Cortex of kidney (tissue), 1 donor: Measurements from ENCODE around the gene CTBP2.

Source experiments
- DNase-seq: peaks from one replicate; lab custom pipeline; 2025; lab: John Stamatoyannopoulos, UW

Gene CTBP2

DNA sequence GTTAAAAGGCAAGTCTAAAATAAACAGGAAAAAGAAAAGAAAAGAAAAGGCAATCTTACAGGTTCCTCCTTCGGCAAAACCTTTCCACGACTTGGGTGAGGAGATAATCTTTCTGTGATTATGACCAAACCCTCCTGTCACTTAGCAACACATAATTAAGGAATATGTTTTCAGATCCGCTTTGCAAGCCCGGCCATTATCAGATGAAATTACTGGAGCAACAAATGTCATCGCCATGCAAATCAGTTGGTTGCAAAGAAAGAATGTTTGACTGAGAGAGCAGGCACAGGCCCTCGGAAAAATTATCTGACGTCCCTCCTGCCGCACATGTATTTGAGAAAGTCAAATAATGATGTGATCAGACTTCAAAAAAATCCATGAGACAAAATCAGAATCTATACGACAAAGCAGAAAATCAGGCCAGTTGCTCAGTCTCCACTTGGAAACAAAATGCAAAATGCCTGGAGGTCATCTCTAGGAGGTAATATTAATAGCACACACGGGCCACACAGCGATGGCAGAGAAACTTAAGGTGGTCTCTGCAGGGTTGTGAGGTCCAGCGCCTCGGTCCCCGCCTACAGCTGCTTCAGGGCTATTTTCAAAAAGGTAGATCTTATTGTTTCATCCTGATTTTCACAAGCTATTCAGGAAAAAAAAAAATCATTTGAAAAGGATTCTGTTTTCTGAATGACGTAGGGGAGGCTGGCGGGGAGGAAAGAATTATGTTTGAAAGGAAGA lies 135.7 kb downstream of the CTBP2 start:
- no peak for DNase-seq

DNA sequence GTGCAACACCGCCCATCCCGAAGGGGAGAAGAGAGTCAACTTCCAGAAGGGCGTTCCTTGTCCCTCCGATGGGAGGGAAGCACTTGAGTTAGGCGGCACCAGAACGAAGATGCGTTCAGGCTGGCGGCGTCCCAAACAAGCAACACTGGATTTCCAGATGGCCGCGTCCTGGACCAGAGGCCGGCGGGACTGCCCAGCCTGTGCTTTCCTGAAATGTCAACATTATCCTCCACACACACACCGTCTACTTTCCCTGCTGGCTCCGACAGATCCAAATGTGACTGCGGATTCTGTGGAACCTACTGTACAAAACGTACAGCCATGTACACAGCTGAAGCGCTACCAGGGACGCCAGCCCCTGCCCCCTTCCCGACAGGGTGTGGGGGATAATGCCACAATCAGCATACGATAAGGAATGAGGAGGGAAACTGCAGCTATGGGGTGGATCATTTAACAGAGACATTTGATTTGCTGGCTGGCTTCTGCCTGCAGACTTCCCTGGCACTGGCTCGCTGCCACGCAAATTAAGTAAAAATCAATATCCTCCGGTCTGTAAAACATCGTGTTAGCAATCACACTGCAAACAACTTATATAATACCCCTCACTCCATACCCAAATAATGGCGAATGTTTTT lies 136.4 kb downstream of the CTBP2 start:
- no peak for DNase-seq

DNA sequence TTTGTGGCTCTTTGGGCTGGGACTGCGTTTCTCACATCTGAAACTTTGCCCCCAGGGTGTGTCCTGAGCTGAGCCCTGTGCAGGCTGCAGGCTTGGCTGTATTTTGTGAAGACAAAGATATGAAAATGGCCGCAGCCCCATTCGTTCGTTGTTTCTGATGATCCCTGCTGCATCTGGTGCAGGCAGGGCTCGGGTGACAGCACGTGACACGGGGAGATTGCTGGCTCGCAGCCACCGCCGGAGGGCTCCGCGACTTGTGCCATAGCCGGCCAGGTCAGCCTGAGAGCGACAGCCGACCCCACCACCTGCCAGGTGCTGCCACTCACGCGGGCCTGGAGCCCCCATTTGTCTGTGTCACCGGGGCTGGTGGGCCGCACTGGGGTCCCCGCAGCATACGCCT lies 137.1 kb downstream of the CTBP2 start:
- DNase-seq: no peak

DNA sequence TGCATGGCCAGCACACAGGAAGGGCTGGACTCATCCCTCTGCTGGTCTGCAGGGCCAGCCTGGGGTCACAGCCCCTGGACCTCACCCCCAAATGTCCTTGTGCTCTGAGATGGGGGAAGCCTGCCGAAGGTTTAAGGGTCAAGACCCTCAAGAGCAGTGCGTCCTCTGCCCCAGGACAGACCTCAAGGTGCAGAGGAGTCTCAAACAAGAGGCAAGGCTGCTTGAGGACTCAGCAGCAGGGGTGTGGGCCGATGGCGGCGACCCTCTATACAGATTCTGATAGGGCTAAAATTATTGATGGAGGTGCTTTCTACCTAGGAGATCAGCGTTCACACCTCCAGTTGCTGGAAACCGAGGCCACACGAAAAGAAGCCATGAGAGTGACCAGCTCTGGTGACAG lies 137.7 kb downstream of the CTBP2 start:
- DNase-seq: no peak

DNA sequence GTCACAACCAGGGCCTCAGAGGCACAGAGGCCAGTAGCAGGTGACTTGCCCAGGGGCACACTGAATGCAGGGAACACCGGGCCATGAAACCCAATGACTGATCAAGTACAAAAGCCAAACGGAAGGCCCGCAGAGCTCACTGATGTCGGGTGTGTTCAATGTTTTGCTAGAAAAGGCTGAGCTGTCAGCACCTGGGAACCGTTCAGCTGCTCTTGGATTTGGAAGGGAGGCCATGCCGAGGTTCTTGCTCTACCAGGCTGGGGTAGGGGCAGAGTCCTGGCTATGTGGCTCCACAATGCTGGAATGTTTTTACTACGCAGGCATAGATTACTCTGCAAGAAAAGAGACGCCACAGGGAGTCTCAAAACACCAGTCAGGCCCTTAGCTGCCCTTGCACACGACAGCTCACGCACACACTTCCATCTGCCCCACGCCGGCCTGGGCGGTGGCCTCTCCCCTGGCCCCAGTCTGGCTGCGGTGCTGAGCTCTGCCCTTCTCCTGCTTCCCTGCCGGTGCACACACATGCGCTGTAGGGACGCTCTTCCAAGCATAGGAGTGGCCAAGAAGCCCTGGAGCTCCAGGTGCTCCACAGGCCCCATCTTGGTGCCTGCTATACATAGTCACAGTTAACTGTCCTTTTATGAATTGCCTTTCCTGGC lies 138.5 kb downstream of the CTBP2 start:
- no peak for DNase-seq

DNA sequence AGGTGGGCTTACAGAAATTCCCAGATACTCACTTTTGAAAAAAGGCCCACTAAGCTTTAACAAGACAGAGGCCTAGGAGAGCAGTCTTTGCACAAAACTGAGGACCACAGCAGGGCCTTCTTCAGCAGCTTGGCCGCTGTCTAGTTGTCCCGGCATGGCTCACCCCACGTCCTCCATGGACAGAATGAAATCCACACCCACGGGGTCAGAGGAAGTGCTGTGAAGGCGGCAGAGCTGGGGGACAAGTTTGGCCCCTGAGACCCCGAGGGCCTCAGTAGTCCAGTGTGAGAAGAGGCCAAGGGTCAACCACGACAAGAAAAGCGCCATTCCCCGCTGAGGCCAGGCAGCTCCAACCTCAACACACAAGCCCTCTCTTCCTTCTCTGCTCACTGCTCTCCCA lies 139.5 kb downstream of the CTBP2 start:
- no peak for DNase-seq

DNA sequence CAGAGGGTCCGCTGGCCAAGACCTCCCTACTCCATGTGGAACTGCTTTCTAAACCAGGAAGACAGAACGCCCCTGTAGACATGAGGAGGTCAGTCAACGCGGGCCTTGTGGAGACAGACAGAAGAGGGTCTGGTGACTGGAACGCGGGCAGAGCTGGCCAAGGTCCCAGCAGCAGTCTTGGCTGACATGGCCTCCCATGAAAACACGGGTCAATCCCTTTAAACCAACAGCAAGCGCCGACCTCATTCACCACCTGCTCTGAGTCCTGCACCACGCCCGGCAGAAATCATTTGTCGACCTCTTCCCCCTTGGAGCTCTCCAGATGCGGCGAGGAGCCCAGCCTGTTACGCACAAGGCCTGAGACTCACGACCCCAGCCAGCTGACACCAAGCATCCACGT lies 140.0 kb downstream of the CTBP2 start:
- DNase-seq: no peak

DNA sequence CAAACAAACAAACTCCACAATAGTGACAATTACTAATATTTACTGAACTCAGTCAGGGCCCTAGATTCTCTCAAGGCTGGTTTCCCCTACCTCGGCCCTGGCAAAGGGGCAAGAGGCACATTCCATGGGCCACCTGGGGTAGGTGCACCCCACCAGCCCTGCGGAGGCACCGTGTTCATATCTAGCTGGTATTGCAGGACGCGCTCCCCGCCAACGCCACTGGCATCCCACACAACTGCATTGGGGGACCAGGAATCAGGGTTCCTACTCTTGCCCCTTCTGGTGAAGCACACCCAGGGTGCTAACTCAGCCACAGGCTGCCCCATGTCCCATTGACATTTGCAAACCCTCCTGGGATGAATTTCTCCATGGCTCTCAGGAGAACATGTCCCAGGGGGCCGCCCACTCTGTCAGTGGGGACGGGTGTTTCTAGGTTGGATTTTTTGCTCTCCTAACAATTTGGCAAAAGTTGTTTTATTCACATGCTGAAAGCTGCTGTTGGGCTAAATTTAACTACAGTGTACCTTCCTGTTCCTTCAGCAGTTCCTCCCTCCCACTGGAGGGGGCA lies 141.7 kb downstream of the CTBP2 start:
- DNase-seq: no peak

DNA sequence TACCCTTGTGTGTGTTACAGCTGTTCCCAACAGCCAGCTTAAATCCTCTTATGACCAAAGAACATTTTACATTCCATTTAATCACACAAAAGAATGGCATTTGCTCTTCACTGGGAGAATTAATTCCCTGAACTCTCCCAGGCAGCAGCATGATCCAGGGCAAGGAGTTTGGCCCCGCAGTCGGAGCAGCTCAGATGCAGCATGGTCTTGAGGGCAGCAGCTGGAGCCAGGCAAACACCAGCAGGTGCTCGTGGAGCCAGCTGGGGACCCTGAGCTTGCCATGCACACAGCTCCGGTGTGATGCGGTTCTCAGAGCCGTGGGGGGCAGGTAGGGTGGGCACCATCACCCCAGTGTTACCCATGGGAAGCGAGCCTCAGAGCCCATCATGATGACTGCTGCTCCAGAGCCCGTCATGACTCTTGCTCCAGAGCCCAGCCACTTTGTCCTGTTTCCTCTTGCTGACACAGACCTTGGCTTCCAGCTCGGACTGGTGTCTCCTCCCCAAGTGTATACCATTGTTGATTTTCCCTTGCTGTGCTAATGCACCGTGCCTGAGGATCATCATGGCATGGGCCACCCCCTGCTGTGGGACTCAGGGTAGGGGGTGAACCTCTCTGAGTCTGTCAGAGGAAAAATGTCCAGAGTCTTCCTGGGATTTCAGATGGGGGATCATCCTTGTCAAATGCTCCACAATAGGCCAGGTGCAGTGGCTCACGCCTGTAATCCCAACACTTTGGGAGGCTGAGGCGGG lies 142.6 kb downstream of the CTBP2 start:
- DNase-seq: no peak

DNA sequence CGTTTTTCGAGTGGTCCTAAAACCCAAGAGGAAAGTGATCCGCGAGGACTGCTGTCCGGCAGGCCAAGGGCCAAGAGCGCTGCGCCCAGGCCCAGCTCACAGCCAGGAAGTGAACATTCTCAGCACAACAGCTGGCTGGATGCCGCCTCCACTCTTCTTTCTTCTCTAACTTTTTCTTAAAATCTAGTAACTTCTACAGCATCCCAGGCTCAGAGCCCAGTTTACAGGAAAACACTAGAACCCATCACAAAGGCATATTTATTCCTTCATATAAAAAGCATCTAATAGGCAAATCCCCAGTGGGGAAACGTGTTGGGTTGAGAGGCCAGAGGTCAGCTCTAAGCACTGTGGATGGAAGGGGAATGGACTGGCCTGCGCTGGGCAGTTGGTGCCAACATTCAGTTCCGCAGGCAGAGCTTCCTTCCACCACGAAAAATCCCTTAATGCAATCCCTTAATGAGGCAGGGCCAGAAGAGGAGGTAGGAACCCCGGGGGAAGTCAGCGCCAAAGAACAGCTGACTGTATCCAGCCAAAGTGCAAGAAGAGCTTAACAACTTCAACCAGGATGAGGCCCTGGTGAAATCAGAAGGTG lies 143.7 kb downstream of the CTBP2 start:
- no peak for DNase-seq

DNA sequence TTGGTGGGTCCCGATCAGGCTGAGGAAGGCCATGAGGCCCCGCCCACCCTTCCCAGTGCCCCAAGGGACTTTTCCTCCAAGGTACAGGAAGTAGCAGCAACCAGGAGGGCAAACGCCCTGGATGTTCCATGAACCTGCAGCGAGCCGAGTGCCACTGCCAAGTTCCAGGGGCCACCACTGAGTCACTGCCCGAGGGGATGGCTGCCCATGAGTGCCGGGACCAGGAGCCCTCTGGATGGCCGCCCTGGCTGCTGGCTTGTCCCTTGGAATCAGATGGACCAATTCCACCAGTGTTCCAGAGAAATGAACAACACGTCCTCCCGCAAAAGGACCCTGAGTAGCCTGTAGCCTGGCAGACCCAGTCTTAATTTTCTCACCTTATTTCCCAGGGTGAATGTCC lies 144.2 kb downstream of the CTBP2 start:
- no peak for DNase-seq

DNA sequence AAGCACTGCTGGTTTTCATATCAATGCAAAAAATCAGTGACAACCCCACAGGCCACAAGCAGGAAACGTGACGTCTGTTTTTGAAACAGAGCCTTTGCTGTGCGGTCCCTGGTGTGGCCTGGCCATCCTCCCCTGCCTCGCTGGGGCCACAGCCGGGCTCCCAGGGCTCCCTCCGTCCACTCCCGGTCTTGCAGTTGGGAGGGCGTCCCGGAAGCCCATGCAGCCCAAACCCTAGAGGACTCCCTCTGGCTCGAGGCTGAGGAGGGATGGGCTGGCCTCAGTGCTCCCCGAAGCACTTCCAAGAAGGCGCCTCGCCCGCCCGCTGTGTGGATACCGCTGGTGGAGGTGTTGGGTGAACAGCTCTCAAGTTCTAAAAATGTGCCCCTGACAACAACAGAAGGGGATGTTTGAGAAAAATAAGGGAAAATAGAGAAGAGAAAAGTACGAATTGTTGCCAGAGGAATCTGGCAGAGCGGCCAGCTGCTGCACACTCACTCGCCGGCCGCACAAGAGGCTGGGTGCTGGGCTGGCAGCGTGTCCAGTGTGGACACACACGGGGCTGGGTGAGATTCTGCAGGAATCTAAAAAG lies 144.9 kb downstream of the CTBP2 start:
- no peak for DNase-seq

DNA sequence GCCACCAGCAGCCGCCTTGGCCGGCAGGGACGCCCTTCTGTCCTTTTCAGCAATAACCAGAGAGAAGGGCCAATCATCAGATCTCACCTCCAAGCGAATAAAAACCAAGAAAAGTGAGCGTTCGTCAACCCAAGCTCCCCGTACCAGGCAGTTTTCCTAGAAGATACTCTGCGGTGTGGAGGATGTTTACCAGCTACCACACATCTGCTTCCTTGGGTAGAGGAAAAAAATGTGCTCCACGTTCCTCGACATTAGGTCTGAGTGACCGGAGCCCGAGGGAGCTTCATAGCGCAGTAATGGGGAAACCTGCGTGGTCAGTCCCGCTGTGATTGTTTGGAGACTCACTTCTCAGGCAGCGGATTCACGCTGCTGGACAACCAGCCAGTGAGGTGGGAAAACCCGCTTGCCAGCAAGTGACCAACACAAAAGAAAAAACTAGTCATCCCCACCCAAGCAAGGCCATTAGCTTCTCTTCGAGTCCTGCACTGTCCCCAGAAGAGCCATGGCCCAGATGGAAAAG lies 145.5 kb downstream of the CTBP2 start:
- no peak for DNase-seq

DNA sequence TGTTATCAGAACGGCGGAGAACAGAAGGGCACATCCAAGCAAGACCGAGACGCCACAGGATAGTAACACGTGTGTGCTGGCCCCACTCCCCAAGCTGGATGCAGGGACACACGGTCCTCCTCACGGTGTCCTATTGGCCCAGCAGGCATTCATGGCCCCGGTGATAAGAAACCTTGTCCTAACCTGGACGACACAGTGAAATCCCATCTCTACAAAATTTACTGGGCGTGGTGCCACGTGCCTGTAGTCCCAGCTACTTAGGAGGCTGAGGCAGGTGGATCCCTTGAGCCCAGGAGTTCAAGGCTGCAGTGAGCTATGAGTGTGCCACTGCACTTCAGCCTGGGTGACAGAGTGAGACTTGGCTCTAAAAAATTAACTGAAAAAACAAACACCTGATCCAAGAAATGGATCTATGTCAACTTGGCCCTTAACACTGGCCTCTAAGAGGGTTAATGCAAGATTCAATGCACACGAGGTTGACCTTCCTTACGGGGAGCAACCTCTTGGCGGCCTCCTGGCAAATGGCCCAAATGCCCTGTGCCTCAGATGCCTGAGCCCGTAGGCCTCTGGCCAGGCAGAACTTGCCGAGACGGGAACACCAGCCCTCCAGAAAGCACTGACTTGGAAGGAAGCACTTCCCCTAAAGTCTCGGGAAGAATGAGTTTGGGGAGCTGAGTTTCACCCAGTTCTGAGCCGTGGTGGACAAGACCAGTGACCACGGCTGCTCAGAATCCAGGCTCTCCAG lies 146.1 kb downstream of the CTBP2 start:
- no peak for DNase-seq

DNA sequence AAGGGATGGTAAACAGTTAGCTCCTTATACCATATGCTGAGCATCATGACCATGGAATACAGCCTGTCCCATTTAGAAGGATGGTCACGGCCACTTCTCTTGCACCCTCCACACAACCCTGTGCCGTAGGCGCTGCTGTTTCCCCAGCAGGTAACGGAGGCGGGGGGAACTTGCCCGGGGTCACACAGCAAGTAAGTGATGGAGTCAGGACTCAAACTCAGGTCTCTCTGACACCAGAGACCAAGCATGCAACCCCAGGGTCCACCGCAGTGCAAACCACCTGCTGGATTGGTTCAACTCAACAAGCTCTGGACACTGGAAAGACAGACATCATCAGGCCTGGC lies 146.9 kb downstream of the CTBP2 start:
- DNase-seq: no peak

DNA sequence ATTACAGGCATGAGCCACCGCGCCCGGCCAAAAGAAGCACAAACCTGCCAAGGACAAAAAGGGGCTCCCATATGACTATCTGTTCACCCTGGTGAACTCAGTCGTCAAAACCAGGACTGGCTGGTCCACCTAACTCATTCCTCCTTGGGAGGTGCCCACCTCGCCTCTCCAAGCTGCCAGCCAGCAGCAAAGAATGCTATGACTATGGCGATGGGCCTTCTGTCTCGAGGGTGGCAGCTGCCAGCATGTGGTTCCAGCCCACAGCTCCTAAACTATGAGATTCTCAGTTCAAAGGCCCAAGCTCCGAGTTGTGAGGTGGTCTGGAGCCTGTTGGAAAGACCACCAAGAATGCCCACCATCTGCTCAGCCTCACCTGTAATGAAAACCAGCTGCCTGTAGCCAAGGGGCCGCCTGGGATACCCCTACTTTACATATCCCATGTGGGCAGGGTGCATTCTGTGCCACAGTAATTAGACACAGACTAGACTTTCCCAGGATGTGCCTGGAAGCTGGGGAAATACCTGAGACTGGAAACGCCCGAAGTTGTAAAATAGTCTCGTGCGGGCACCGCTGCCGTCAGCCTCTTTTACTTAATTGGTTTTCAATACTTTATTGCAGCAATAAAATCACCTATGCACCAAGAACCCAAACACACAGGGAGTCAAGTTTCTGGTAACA lies 147.4 kb downstream of the CTBP2 start:
- DNase-seq: no peak

DNA sequence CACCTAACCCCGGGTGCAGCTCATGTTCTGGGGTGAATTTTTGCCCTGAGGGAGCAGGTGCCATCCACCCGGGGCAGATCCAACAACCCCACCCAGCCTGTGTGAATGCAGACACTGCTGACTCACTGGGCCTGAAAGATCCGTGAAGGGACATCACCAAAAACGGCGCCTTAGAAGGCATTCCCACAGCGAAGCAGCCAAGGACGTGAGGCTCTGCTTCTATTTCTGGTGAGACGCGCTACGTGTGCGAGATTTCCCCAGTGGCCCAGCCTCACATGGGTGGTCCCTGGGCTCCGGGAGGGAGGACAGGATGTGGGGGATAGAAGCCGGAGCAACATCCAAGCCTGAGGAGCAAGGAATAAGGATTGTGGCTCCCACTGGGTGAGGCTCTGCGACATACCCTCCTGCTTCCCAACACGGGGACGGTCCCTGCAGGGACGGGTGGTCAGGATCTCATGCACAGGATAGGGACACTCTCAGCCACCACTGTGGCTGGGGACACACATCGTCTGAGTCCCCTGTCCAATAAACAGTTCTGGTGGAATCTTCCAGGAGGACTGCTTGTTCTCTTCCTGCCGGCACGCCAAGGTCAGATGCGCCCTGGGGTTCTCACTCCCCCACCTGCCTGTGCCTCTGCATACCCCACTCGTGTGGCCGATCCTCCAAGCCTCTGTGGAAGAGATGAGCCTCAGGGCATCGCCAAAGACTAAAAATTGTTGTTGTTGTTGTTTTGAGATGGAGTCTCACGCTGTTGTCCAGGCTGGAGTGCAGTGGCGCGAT lies 148.2 kb downstream of the CTBP2 start:
- DNase-seq: no peak

DNA sequence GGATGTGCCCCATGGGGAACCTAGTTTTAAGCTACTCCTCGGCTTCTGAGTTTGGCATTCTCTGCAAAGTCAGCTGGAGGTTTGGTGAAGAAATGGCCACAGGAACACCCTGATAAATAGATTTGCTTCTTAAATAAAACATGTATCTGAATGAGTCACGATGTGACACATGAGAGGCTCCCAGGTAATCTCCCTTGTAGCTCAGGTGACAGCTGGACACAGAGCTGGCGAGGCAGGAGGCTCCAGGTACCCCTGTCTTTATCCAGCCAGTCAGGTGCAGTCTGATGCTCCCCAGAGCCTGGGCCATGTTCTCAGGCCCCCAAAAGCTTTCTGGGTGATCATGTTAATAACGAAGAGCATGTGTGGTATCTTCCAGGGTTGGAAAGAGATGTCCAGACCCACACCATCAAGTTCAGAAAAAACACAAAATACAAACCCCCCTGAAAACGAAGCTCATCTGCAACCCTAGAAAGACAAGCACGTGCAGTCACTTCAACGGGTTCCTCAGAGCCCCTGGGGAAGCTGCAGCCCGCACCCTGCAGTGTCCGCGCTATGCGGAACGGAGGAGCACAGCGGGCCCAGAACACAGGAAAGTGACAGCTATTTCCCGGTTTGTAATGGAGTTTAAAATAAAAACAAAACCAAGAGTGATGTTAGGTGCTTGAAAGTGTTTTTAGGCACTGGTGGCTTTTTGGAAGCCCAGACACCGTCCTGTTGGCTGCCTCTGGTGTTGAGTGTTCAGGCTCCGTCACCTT lies 149.0 kb downstream of the CTBP2 start:
- no peak for DNase-seq

DNA sequence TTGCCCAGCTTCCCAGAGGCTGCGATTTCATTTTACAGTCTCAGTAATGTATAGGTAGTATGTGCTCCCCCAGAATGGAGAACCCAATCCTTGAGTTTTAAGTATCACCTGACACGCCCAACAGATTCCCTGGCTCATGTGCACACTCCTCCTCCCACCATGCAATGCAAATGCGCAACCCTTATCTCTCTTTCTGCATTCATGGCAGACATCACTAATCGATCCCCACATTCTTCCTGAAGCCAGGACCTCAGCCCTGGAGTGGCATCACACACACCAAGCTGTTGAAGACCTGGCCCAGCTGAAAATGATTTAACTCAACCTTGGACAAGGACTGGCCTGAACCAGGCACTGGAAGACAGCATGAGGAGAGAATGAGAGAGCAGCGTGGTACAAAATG lies 150.0 kb downstream of the CTBP2 start:
- no peak for DNase-seq
